B cell (primary cell): ENCODE results near the gene GSDME.

ENCODE experiments used
- CTCF ChIP-seq: fragments of 200-600 bp; IDR thresholded peaks from one replicate; pipeline ENCODE4 v1.8.0; 2022; ENCODE audit warnings: antibody characterized with exemption, mild to moderate bottlenecking
- EZH2 ChIP-seq: IDR thresholded peaks from 2 replicates; pipeline ENCODE4 v1.6.1; 2012; ENCODE audit warnings: borderline replicate concordance, low read depth, mild to moderate bottlenecking, moderate library complexity, low read length; ENCODE audit not compliant: insufficient read depth, poor library complexity, severe bottlenecking

GRCh38 chr7:24757353-24758275 is at the start of gene GSDME:
- TF ChIP-seq CTCF, result no peak
- TF ChIP-seq EZH2, result peak; percentile 55
